NCI-H526 (cell line): ENCODE data around the gene CPXM1.
A peak's percentile ranks its signal among the peaks of the same experiment; 100 is the strongest.
"Not testable (repeated sequence)": the region's sequence is repeated elsewhere in the genome, so short reads cannot be mapped to it uniquely, and the experiment has no call there.

Experiments used
- DNase-seq, 2 experiments: peaks; one replicate each; lab custom pipeline; 2025; lab: John Stamatoyannopoulos, UW

The CPXM1 gene

GRCh38 chr20:2820896-2821869 lies 20.8 kb upstream of the CPXM1 start:
- no peak for DNase-seq

GRCh38 chr20:2820084-2820895 lies 19.9 kb upstream of the CPXM1 start:
- DNase-seq: no peak

GRCh38 chr20:2817891-2818595 lies 17.6 kb upstream of the CPXM1 start:
- no peak for DNase-seq

GRCh38 chr20:2817341-2817726 lies 16.9 kb upstream of the CPXM1 start:
- DNase-seq: no peak

GRCh38 chr20:2816583-2817340 lies 16.3 kb upstream of the CPXM1 start:
- DNase-seq: peak in 1 of 2 experiments; percentile 41

GRCh38 chr20:2816030-2816582 lies 15.7 kb upstream of the CPXM1 start, which contains the start of gene TMEM239:
TSS of gene TMEM239 (plus strand) at chr20:2816364. CDS start at chr20:2816555, 191 bp downstream.
- no peak for DNase-seq

GRCh38 chr20:2815242-2815900 lies 14.9 kb upstream of the CPXM1 start:
- DNase-seq: no peak

- no peak for DNase-seq
Observed at GRCh38 chr20:2814587-2815051, 14.2 kb upstream of the CPXM1 start, which contains the start of gene C20orf141. TSS of gene C20orf141 (plus strand) at chr20:2814987. CDS start at chr20:2815185, 198 bp downstream.

- DNase-seq: no peak
Observed at GRCh38 chr20:2814076-2814475, 13.6 kb upstream of the CPXM1 start.

- no peak for DNase-seq
Observed at GRCh38 chr20:2812189-2812588, 11.8 kb upstream of the CPXM1 start.

GRCh38 chr20:2809690-2810089 lies 9.3 kb upstream of the CPXM1 start:
- no peak for DNase-seq

- DNase-seq: not testable (repeated sequence)
Observed at GRCh38 chr20:2807929-2808328, 7.5 kb upstream of the CPXM1 start.

GRCh38 chr20:2807019-2807418 lies 6.6 kb upstream of the CPXM1 start:
- DNase-seq: no peak

GRCh38 chr20:2806351-2806701 lies 5.9 kb upstream of the CPXM1 start:
- no peak for DNase-seq

GRCh38 chr20:2805689-2806350 lies 5.4 kb upstream of the CPXM1 start:
- peak in 1 of 2 experiments; percentile 21 for DNase-seq

- DNase-seq: peak in 1 of 2 experiments; percentile 22
Observed at GRCh38 chr20:2804852-2805688, 4.6 kb upstream of the CPXM1 start.

GRCh38 chr20:2804041-2804828 lies 3.8 kb upstream of the CPXM1 start:
- no peak for DNase-seq

- no peak for DNase-seq
Observed at GRCh38 chr20:2801286-2801728, 880 bp upstream of the CPXM1 start.
